SK-N-SH (cell line): Measurements from ENCODE around the gene WDR88. TPM values are rescaled to one million over a fixed set of nuclear protein-coding genes. Genes with fewer than 3 reads are reported as not detected.

ENCODE experiments used
- CTCF ChIA-PET: fragments of 300-600, 350-600 bp; formaldehyde crosslinking; extraction: SDS; loops from one replicate; lab custom pipeline; 2021; lab: Yijun Ruan, JAX
- POLR2A ChIA-PET: fragments of 350-600 bp; sonication (Branson Sonifier 250); formaldehyde crosslinking; extraction: SDS; loops from one replicate; lab custom pipeline; 2020; ENCODE audit warnings: antibody characterized with exemption, inconsistent platforms; lab: Yijun Ruan, JAX
- DNase-seq: peaks from one replicate; pipeline ENCODE4 v3.0.0; 2012
- H2AFZ ChIP-seq: fragments of 200-600 bp; sonication (generic); 2 replicates; pipeline ENCODE4 v1.8.1; 2016; ENCODE audit warnings: antibody characterized with exemption, mild to moderate bottlenecking, low read depth
- H3F3A ChIP-seq: fragments of 200-600 bp; sonication (generic); replicated peaks from 2 replicates; pipeline ENCODE3; 2016; ENCODE audit warnings: antibody characterized with exemption, mild to moderate bottlenecking; ENCODE audit not compliant: insufficient read depth
- H3K27ac ChIP-seq, 2 experiments: fragments of 200-500 bp in 1 of 2; fragments of 200-600 bp in 1 of 2; sonication (Bioruptor generic) in 1 of 2; sonication (generic), shearing (Covaris generic) in 1 of 2; 2 replicates each; pipeline versions ENCODE4 v1.5.1 to v1.6.1; 2014 to 2016; ENCODE audit warnings: low read depth in 2 of 2, inconsistent platforms in 1 of 2, low read length in 1 of 2, mild to moderate bottlenecking in 1 of 2, mixed read lengths in 1 of 2
- H3K27me3 ChIP-seq: fragments of 200-600 bp; sonication (generic), shearing (Covaris generic); 2 replicates; pipeline ENCODE4 v1.6.1; 2016; ENCODE audit warnings: mixed run types; ENCODE audit not compliant: insufficient read depth
- H3K36me3 ChIP-seq, 2 experiments: fragments of 200-500 bp in 1 of 2; fragments of 200-600 bp in 1 of 2; sonication (Bioruptor generic) in 1 of 2; sonication (generic) in 1 of 2; replicated peaks in 1 of 2; 2 replicates each; pipeline versions ENCODE3 to v1.5.1; 2014 to 2016; ENCODE audit warnings: low read length in 1 of 2, mild to moderate bottlenecking in 1 of 2; ENCODE audit not compliant: insufficient read depth in 2 of 2, control insufficient read depth in 1 of 2
- H3K4me1 ChIP-seq, 2 experiments: fragments of 200-500 bp in 1 of 2; fragments of 200-600 bp in 1 of 2; sonication (Bioruptor generic) in 1 of 2; sonication (generic), shearing (Covaris generic) in 1 of 2; 2 replicates each; pipeline versions ENCODE4 v1.5.1 to v1.6.1; 2014 to 2016; ENCODE audit warnings: low read depth in 1 of 2, low read length in 1 of 2, mixed run types in 1 of 2; ENCODE audit not compliant: insufficient read depth in 2 of 2, control insufficient read depth in 1 of 2
- H3K4me2 ChIP-seq: fragments of 200-600 bp; sonication (generic), shearing (Covaris generic); 2 replicates; pipeline ENCODE4 v1.6.1; 2017; ENCODE audit warnings: mixed run types
- H3K4me3 ChIP-seq, 2 experiments: fragments of 200-500 bp in 1 of 2; fragments of 200-600 bp in 1 of 2; sonication (Bioruptor generic) in 1 of 2; sonication (generic), shearing (Covaris generic) in 1 of 2; 2 replicates each; pipeline versions ENCODE4 v1.5.1 to v1.8.1; 2014 to 2016; ENCODE audit warnings: low read depth in 2 of 2, inconsistent platforms in 1 of 2, low read length in 1 of 2, mild to moderate bottlenecking in 1 of 2, mixed read lengths in 1 of 2, moderate library complexity in 1 of 2
- H3K79me2 ChIP-seq: fragments of 200-600 bp; sonication (generic); 2 replicates; pipeline ENCODE4 v1.8.1; 2017; ENCODE audit warnings: mild to moderate bottlenecking; ENCODE audit not compliant: insufficient read depth
- H3K9ac ChIP-seq: fragments of 200-600 bp; sonication (generic); 2 replicates; pipeline ENCODE4 v1.6.1; 2017; ENCODE audit warnings: mixed run types
- H3K9me2 ChIP-seq: fragments of 200-600 bp; sonication (generic); 2 replicates; pipeline ENCODE4 v1.6.1; 2017; ENCODE audit warnings: mixed run types
- H3K9me3 ChIP-seq: fragments of 200-600 bp; sonication (generic); 2 replicates; pipeline ENCODE4 v1.6.1; 2017; ENCODE audit warnings: mixed run types, mild to moderate bottlenecking, moderate library complexity
- H4K20me1 ChIP-seq: fragments of 200-600 bp; sonication (generic); 2 replicates; pipeline ENCODE4 v1.6.1; 2017; ENCODE audit warnings: mild to moderate bottlenecking, mixed run types; ENCODE audit not compliant: insufficient read depth
- CHD2 ChIP-seq: fragments of 150-350 bp; IDR thresholded peaks from 2 replicates; pipeline ENCODE4 v1.6.1; 2018; ENCODE audit warnings: low read length; ENCODE audit not compliant: partially characterized antibody
- FOXM1 ChIP-seq: IDR thresholded peaks from 2 replicates; pipeline ENCODE4 v1.4.0; 2012; ENCODE audit warnings: low read depth, mild to moderate bottlenecking
- GABPA ChIP-seq: IDR thresholded peaks from 2 replicates; pipeline ENCODE4 v1.4.0; 2012; ENCODE audit warnings: low read depth, mild to moderate bottlenecking
- IRF3 ChIP-seq: fragments of 150-350 bp; IDR thresholded peaks from 2 replicates; pipeline ENCODE4 v1.6.1; 2016; ENCODE audit warnings: mild to moderate bottlenecking, low read depth, low read length
- JUND ChIP-seq: IDR thresholded peaks from 2 replicates; pipeline ENCODE4 v1.4.0; 2012
- MAX ChIP-seq: IDR thresholded peaks from 2 replicates; pipeline ENCODE4 v1.4.0; 2012; ENCODE audit warnings: low read depth
- MEF2A ChIP-seq: IDR thresholded peaks from 2 replicates; pipeline ENCODE4 v1.4.0; 2012; ENCODE audit warnings: low read depth, borderline replicate concordance
- POLR2AphosphoS5 ChIP-seq: IDR thresholded peaks from 2 replicates; pipeline ENCODE4 v1.6.1; 2012; ENCODE audit warnings: low read depth, low read length
- RAD21 ChIP-seq: IDR thresholded peaks from 2 replicates; pipeline ENCODE4 v1.6.1; 2012; ENCODE audit warnings: mild to moderate bottlenecking, low read length
- REST ChIP-seq: IDR thresholded peaks from 2 replicates; pipeline ENCODE4 v1.6.1; 2012; ENCODE audit warnings: mild to moderate bottlenecking, low read depth, low read length, moderate library complexity
- RFX5 ChIP-seq: IDR thresholded peaks from 2 replicates; pipeline ENCODE4 v1.6.1; 2012; ENCODE audit warnings: mild to moderate bottlenecking, improper control_type of control experiment, low read length
- RXRA ChIP-seq: IDR thresholded peaks from 2 replicates; pipeline ENCODE4 v1.4.0; 2012; ENCODE audit warnings: low read depth, mild to moderate bottlenecking, borderline replicate concordance
- SIN3A ChIP-seq: IDR thresholded peaks from 2 replicates; pipeline ENCODE4 v1.6.1; 2012; ENCODE audit warnings: low read depth, mild to moderate bottlenecking, low read length, moderate library complexity, borderline replicate concordance
- TAF1 ChIP-seq: IDR thresholded peaks from 2 replicates; pipeline ENCODE4 v1.6.1; 2012; ENCODE audit warnings: low read depth, mild to moderate bottlenecking, low read length, moderate library complexity, borderline replicate concordance
- TEAD4 ChIP-seq: IDR thresholded peaks from 2 replicates; pipeline ENCODE4 v1.4.0; 2012; ENCODE audit warnings: mild to moderate bottlenecking, borderline replicate concordance; ENCODE audit not compliant: insufficient read depth
- USF1 ChIP-seq: IDR thresholded peaks from 2 replicates; pipeline ENCODE4 v1.4.0; 2012; ENCODE audit warnings: low read depth, borderline replicate concordance
- WGBS: methylation state at CpG from one replicate; pipeline ENCODE4 v1.1.6; 2017; ENCODE audit warnings: low lambda C conversion rate; 5-methylcytosine and 5-hydroxymethylcytosine counted together
- polyA plus RNA-seq, 3 experiments: library from polyadenylated mRNA; depleted of rRNA; stranded (reverse); fragments of >200 nt; gene quantifications; 2 replicates each; pipeline ENCODE4 v1.2.3, GENCODE V29; 2012

WDR88 gene
- polyA plus RNA-seq, 1 of the 3 experiments (the other 2 are of a cell fraction) = not detected

GRCh38 chr19:33224694-33225457 is 93.0 kb downstream of the WDR88 start:
- TF ChIP-seq JUND (no peak), RFX5 (no peak), RXRA (no peak), TAF1 (no peak), TEAD4 (no peak), MEF2A (no peak), IRF3 (no peak), SIN3A (no peak), RAD21 (no peak), MAX (no peak), FOXM1 (no peak), USF1 (no peak), POLR2AphosphoS5 (no peak), CHD2 (no peak), REST (no peak), GABPA (no peak)
- TF ChIP-seq, all 33 proteins: peak for 0
- Histone ChIP-seq H3K27ac (no peak overlapping the region), H3K9me3 (0 out of 2 replicates have a peak, but pooled peaks cover 9% of the 10 kb centered on the region), H3K79me2 (no peaks in the 10 kb centered on the region), H2AFZ (no peak overlapping the region), H3K36me3 (no peaks in the 10 kb centered on the region), H4K20me1 (no peaks in the 10 kb centered on the region), H3K9me2 (no peaks in the 10 kb centered on the region), H3K9ac (no peak overlapping the region), H3F3A (no peaks in the 10 kb centered on the region), H3K4me3 (no peak overlapping the region), H3K4me2 (0 out of 2 replicates have a peak overlapping the region, but pooled peaks have one; percentile 15), H3K4me1 (no peaks in the 10 kb centered on the region; a peak in 1 of 4 replicates), H3K27me3 (peaks cover 38% of the 10 kb centered on the region)
- CTCF ChIA-PET = interaction anchor here (1.0 to 5.0 kb wide), 7 partner anchors 10 to 189 kb away, joined by 3 to 34 read pairs (median 4); no protein-coding TSS in a partner anchor
- POLR2A ChIA-PET = interaction anchor here (1.1 kb wide), 1 partner anchor 148 kb away, joined by 3 read pairs; no protein-coding TSS in a partner anchor
- WGBS = 77% methylated on average over 5 of the region's 18 CpGs
- no peak for DNase-seq

Other genes starting within 250 kb of the WDR88 start
- gene CEP89, start 160.2 kb upstream of the WDR88 start, polyA plus RNA-seq (2012; rRNA removed) = 15.7 and 16.4 TPM in 2 replicates
- 3.3 and 3.9 TPM in 2 replicates for gene FAAP24, start 159.9 kb upstream of the WDR88 start, polyA plus RNA-seq (2012; rRNA removed)
- gene RHPN2, start 67.2 kb upstream of the WDR88 start, polyA plus RNA-seq (2012; rRNA removed) = 7.0 and 9.2 TPM in 2 replicates
- 5.9 and 6.3 TPM in 2 replicates for gene GPATCH1, start 50.9 kb upstream of the WDR88 start, polyA plus RNA-seq (2012; rRNA removed)
- gene LRP3, start 62.2 kb downstream of the WDR88 start, polyA plus RNA-seq (2012; rRNA removed) = 7.5 and 8.2 TPM in 2 replicates
- gene SLC7A10, start 93.7 kb downstream of the WDR88 start, polyA plus RNA-seq (2012; rRNA removed) = 0.02 TPM in 1 of 2 replicates, not detected in the other
- gene CEBPA, start 170.4 kb downstream of the WDR88 start, polyA plus RNA-seq (2012; rRNA removed) = 0.06 and 0.15 TPM in 2 replicates
- gene CEBPG, start 241.6 kb downstream of the WDR88 start, polyA plus RNA-seq (2012; rRNA removed) = 9.1 and 9.5 TPM in 2 replicates